Measurements from ENCODE around the gene IFITM2.
"Not testable (repeated sequence)": the region's sequence is repeated elsewhere in the genome, so short reads cannot be mapped to it uniquely, and the experiment has no call there.

Gene IFITM2

GRCh38 chr11:293852-294661 is 13.6 kb upstream of the IFITM2 start:
- peak; percentile 42 for DNase-seq

- DNase-seq = peak; percentile 29
Measured at GRCh38 chr11:294780-295179, 12.8 kb upstream of the IFITM2 start.

GRCh38 chr11:295351-296170 is 12.1 kb upstream of the IFITM2 start:
- peak; percentile 35 for DNase-seq

- peak; percentile 51 for DNase-seq
Measured at GRCh38 chr11:296171-297050, 11.2 kb upstream of the IFITM2 start.

- DNase-seq = no peak
Measured at GRCh38 chr11:297051-297585, 10.5 kb upstream of the IFITM2 start.

DNA sequence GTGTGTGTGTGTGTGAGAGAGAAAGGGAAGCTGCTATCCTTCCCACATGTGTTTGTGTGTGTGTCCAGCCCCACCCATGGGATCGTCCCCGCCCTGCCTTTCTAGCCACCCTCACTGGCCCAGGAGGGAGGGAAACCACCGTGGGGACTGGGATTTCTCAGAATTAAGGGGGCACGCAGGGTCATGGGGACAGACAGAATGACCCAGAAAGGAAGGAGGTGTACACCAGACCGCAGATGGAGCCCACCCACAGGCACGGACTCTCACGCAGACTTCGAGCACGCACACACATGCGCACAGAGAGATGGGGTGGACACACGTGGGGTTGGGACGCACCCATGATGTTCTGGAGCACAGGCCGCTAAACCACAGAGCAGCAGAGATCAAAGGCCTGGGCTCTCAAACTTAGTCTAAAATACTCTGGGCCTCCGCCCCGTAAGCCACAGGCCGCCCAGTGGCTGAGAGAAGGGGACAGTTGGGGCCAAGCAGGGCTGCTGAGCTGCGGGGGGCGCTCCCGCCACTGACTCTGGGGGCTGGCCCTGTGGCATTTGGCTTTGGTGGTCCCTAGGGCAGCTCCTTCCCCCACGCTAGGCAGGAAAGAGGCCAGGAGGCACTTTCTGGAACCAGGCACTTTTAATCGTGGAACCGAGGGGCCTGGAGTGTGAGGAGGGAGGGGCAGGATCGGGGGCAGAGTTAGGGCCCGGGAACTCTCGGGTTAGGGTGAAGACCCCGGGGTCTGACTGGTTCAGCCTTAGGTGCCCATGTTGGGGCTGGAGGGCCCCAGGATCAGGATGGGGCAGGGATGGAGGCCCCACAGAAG is 9.8 kb upstream of the IFITM2 start:
- peak; percentile 58 for DNase-seq

DNA sequence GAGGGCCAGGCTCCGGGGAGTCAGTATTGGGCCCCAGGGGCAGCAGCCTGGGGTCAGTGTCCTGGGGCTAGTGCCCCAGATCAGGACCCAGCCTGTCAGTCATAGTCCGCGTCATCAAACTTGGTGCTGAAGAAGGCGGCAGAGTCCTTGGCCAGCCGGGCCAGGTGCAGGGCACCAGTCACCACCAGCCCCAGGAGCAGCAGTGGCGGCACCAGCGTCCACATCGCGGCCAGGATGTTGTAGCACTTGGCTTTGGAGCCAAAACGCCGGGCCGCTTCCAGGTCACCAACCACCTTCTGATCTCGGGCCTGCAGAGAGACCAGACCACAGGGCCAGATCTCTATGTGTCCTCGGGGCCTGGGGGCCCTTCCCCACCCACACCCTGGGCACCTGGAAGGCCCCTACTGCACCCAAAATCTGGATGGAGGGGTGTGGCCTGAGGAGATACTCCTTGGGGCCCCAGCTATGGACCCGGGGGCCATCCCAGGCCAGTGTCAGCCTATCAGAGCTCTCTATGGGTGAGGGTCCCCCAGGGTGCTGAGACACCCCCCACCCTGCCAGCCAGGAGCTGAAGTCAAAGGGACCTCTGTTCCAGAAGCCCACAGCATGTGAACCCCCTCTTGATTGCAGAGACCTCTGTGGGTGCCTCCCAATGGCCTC is 9.1 kb upstream of the IFITM2 start:
- DNase-seq = peak; percentile 60

DNA sequence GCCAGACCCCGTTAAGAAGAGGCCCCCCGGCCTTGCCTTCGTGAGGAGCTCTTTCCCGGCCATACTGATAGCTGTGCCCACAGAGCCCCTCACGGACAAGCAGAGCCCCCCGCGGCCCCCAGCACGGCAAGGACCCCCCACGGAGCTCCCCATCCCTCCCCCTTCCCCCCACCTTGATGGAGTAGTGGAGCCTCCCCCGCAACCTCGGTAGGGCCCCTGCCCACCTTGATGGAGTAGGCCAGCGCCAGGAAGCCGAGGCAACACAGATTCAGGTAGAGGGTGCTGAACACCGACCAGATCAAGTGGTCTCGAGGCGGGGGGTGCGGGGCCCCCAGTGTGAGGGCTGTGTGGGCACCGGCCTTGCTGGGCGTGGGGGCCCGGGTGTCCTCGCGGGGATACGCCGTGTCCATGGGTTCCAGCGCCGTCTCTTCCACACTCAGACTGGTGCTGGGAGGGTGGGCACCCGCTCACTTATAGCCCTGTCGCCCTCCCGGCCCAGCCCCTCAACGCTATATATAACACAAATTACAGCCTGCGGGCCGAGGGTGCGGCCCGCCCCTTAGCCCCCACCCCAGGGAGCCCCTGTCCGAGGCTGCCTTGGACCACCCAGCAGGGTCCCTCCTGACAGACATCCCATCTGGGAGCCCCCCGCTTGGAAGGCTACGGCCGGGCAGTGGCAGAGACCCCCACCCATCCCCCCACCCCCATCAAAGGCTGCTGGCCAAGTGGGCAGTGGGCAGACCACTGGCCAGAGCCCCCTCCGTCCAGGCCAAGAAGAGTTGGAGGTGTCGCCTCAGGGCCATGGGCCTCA is 8.3 kb upstream of the IFITM2 start, which contains the start of gene IFITM5:
TSS of gene IFITM5 (minus strand) at position 446 of the 811 bp plus-strand sequence. CDS start at position 410, 36 bp downstream.
- peak; percentile 51 for DNase-seq

DNA sequence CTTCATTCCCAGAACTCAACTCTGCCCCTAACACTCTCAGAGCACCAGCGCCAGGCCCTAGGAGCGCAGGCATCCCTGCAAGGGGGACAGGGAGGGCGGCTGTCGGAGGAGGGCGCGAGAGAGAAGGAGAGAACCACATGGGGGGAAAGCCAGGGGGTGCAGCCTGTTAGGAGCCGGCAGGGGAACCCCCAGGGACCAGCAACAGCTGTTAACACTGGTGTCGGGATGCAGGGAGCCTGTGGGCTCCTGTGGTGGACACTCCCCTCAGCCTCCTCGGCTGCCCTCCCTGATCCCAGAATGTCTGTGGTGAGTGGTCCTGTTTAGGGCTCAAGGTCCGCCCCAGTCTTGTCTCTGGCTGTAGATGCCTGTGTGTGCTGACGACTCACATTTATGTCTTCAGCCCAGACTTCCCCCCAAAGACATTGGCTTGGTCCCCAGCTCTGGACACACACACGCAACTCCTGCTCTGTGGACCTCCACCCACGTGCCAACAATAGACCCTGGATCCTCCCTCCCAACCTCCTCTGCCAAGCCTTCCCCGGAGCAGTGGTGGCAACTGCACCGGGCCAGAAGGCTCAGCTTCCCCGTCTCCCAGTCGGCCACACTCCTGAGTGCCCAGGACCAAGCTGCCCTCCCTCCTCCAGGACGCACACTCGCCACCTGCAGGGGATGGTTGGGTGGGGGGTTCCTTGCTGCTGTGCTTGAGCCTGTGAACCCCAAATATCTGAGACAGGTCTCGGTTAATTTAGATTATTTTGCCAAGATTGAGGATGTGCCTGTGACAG is 7.5 kb upstream of the IFITM2 start:
- DNase-seq = peak; percentile 54

DNA sequence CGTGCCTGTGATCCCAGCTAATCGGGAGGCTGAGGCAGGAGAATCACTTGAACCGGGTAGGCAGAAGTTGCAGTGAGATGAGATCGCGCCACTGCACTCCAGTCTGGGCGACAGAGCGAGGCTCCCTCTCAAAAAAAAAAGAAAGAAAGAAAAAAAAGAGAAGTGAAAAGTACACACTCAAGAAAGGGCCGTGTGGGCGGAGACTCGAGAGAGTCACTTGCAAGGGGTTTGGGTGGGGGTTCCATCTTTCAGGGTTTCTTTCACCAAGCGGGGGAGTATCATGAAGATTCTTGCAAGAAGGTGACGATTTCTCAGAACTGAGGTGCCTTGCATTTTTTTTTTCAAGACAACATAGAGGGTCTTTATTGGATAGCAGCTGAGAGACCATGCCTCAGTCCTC is 4.3 kb upstream of the IFITM2 start:
- DNase-seq = no peak

DNA sequence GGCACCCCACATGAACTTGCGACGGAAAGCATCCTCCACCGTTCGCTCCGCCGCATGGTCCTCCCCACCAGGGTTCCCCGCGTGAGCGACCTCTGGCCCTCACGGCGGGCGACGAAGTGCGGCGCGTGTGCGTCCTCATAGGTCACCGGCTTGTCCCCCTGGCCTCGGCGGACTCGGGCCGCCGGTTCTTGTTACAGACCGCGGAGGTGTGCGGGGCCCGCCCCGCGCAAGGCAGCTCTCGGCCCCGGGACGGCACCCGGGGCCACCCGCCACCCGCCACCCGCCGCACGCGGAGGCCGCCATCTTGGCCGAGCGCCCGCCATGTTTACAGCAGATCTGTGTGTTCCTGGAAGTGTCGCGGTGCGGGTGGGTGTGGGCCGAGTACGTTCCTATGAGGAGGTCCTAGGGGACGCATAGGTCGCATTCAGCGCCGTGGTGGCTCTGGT is 3.5 kb upstream of the IFITM2 start:
- DNase-seq = no peak

DNA sequence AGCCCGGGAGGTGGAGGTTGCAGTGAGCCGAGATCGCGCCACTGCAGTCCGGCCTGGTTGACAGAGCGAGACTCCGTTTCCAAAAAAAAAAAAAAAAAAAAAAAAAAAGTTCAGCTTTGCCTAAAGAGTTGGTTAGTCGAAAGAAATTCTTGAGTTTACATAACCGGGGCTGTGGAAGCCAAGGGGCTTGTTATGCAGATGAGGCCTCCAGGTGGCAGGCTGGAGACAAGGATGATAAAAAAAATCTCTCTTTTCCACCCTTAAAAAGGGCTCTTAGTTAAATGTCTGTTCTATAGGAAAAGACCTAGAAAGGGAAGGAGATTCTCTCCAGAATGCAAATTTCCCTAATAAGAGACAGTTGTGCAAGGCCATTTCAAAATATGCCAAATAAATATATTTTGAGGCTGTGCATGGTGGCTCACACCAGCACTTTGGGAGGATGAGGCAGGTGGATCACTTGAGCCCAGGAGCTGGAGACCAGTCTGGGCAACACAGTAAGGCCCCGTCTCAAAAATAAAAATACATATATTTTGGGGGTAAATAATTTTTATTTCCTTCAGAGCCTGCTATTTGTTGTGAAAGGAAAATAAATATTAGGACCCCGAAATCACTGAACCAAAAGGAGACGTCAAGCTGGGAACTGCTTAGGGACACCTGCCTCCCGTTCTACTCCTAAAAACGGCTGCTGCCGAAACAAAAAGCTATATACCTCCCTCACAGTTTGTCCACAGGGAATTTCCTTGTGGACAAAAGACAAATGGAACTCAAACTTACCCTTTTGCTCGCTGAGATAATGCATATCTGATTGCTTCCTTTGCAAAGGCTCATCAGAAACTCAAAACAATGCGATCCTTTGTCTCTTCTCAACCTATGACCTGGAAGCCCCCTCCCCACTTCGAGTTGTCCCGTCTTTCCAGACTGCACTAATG is 2.4 kb upstream of the IFITM2 start:
- peak; percentile 68 for DNase-seq

DNA sequence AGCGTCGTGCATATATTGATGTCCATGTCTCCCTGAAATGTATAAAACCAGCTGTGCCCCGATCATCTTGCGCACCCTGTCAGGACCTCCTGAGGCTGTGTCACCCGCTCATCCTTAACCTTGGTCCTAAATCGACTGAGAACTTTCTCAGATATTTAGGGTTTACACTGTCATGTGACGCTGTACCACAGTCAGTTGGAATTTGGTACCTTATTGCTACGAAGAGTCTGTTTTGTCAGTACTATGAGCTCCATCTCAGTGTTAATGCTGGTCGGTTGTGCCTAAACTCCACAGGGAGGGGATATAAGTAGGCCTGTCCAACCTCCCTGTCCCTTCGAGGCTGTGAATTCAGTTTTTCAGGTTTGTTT is 1.8 kb upstream of the IFITM2 start:
- no peak for DNase-seq

GRCh38 chr11:306645-307371 is 808 bp upstream of the IFITM2 start:
- DNase-seq = no peak

GRCh38 chr11:308740-309665 is 1.4 kb downstream of the IFITM2 start:
- peak; percentile 61 for DNase-seq

DNA sequence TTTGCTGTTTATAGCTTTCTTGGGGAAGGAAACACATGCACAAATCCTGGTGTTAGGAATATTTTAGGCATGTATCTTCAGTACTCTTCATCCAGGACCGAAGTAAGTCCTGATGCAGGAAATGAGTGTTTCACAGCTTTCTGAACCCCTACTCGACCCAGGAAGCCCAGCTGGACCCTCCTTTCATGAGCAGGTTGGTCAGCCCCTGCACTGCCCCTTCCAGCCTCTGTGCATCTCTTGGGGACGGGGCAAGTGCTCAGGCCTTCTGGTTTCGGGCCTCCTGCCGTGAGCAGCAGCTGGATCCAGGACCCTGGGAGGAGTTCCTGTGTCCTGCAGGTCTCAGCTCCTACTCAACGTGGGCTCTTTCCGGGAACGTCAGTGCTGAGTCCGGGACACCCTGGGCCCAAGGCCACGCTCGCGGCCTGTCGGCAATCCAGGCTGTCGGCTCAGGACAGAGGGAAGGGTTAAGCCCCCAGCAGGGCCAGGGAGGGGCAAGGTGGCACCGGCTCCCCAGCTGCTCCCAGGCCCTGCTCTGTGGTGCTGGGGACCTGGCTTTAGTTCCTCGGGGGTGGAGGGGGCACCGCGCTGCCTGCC is 2.5 kb downstream of the IFITM2 start:
- not testable (repeated sequence) for DNase-seq

Measured in activated T-cell treated with anti-CD3 and anti-CD28 coated beads, Interleukin-2, amount 50 U/mL, for 1 hour (primary cell).